Activated CD8-positive, alpha-beta memory T cell treated with anti-CD3 and anti-CD28 coated beads for 24 hours (primary cell): ENCODE results near the gene CLEC4G.

Experiments used
- DNase-seq: peaks from one replicate; pipeline ENCODE4 v3.0.0-alpha.2; 2020

The CLEC4G gene

DNA sequence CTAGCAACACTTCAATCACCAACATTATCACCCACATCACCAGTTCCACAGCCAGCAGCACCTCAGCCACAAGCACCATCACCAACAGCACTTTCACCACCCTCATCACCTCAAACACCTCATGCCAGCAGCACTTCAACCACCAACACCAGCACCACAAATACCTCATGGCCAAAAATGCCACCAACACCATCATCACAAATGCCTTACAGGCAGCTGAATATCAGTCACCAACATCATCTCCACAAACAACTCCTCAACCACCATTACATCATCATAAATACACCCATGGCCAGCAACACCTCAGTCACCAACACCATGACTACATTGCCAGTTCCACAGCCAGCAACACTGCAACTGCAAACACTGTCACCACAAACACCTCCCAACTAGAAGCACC, 40.4 kb downstream of the CLEC4G start:
- DNase-seq = no peak

GRCh38 chr19:7690779-7691258, 41.1 kb downstream of the CLEC4G start:
- no peak for DNase-seq

GRCh38 chr19:7689165-7689564, 42.7 kb downstream of the CLEC4G start:
- no peak for DNase-seq

- DNase-seq = no peak
These were observed 44.7 kb downstream of the CLEC4G start for GRCh38 chr19:7687177-7687576.

- no peak for DNase-seq
These were observed 46.1 kb downstream of the CLEC4G start for GRCh38 chr19:7685546-7686445.

GRCh38 chr19:7682175-7682855, 49.6 kb downstream of the CLEC4G start:
- no peak for DNase-seq

DNA sequence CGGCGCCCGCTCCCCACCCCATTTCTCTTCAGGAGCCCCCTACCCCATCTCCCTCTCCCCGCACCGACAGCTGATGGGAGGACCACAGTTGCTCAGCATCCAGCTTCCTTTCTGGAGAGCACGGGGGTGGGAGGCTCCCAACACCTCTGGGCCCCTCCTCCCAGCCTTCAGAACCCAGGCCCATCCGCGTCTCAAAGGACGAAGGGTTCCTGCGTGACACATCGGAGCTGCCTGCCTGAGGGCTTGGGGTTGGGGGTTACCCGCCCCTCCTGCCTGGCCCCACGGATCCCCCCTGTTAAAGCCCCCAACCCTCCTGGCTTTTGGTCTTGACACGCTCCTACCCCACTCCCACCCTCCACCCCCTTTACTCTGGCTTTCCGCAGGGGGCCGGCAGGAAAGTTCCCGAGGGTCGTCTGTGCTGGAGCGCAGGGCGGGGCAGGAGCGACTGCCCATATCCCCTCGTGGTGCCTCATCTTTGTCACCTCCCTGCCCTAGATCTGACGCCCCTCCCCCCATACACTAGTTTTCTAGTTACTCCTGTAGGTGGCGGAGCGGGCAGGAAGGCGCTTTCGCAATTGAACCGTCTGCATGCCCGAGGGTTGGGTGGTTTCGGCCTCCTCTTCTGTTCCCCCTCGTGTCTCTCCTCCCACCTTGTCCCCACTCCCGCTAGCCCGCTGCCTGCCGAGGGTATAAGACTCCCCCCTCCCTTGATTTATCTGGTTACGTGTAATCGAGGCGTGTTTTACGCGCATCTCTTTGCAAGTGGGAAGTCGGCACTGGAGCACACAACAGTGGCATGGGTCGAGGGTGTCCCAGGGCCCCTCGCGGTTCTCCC, 50.4 kb downstream of the CLEC4G start:
- DNase-seq = peak; percentile 89

- peak; percentile 95 for DNase-seq
These were observed 51.1 kb downstream of the CLEC4G start, which contains the start of gene TRAPPC5 for GRCh38 chr19:7680606-7681339. Gene TRAPPC5, plus strand, starts transcription at chr19:7680833. Its CDS starts 1,421 bp downstream, at chr19:7682254.

GRCh38 chr19:7679771-7680605, 51.9 kb downstream of the CLEC4G start:
- no peak for DNase-seq

GRCh38 chr19:7678971-7679751, 52.7 kb downstream of the CLEC4G start:
- DNase-seq = peak; percentile 79
